Right cardiac atrium (tissue), 5 donors: ENCODE data around the gene CACNG3. TPM values are rescaled to one million over a fixed set of nuclear protein-coding genes. Genes with fewer than 3 reads are reported as not detected.
"Not testable (repeated sequence)": the region's sequence is repeated elsewhere in the genome, so short reads cannot be mapped to it uniquely, and the experiment has no call there.

ENCODE experiments used
- ATAC-seq, 2 donors: fragments of 200-7000 bp; cut with Tn5 transposase; one replicate each; pipeline versions ENCODE4 v1.8.0 to v1.9.1; 2020; ENCODE audit warnings: moderate library complexity in 2 of 2, mild to moderate bottlenecking in 1 of 2
- DNase-seq, 3 donors: peaks; one replicate each; pipeline ENCODE4 v3.0.0-alpha.2; 2020
- H3K27ac ChIP-seq: one replicate; pipeline ENCODE4 v1.5.1; 2013; ENCODE audit warnings: mild to moderate bottlenecking, low read length, control low read depth, moderate library complexity
- H3K27me3 ChIP-seq: one replicate; pipeline ENCODE4 v1.6.1; 2013; ENCODE audit not compliant: control insufficient read depth, insufficient read depth
- H3K4me1 ChIP-seq: one replicate; pipeline ENCODE4 v1.6.1; 2013; ENCODE audit warnings: low read length; ENCODE audit not compliant: control insufficient read depth, insufficient read depth
- H3K4me3 ChIP-seq: one replicate; pipeline ENCODE4 v1.5.1; 2013; ENCODE audit warnings: low read length, control low read depth
- H3K9me3 ChIP-seq: one replicate; pipeline ENCODE4 v1.6.1; 2013; ENCODE audit warnings: low read length; ENCODE audit not compliant: control insufficient read depth
- WGBS: extraction: QIAGEN DNeasy Blood & Tissue Kit; methylation state at CpG from one replicate; pipeline ENCODE4 v1.1.7; 2013; 5-methylcytosine and 5-hydroxymethylcytosine counted together
- intact Hi-C, 4 donors: fragments of 100-400 bp; cut with DNase I; formaldehyde crosslinking; loops; one replicate each; pipeline versions ENCODE4 v1.11.0 to v1.14.0; 2022 to 2023
- polyA plus RNA-seq: library from polyadenylated mRNA; stranded (reverse); fragments of 200-250 nt; gene quantifications from one replicate; pipeline ENCODE4 v1.2.3, GENCODE V29; 2013
- total RNA-seq, 4 donors: library from RNA; stranded (reverse); fragmentation: NEBNext Ultra II Directional; extraction: Animal tissue kit (Norgen Biotek cat#: 25700); gene quantifications; one replicate each; pipeline ENCODE4 v1.2.1, GENCODE V29; 2021
- donor health status: healthy with polysubstance abuse.
- donor health status: DM: no; HTN: yes; CAD: no.
- donor health status: DM: no; HTN: no; CAD: no.
- donor health status: DM: no; HTN: yes; CAD: no; lungs with severe emphysema.
- donor health status: DM: yes; HTN: yes; CAD: no.

Gene CACNG3
- total and polyA plus RNA-seq, 5 donors = not detected

DNA sequence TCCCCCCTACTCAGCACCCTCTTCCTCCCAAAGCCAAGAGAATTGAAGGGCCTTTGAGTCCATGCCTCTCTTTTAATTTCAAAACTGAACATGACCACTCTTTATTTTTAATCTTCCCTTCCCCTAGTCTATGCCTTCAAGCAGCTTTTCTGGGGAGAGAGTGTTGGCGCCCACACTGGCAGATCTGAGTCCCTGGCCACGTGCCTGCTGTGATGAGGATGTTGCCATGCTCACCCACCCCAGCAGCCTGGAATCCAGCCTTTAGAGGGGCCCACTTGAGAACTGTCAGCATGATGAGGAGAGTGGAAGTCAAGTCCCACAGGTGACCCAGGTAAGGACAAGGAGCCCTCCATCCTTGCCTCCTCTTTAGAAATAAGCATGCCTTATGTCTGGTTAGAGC is 20.3 kb upstream of the CACNG3 start:
- WGBS = 61% methylated on average over 2 of the region's 2 CpGs
- Histone ChIP-seq H3K27me3 (no peaks in the 10 kb centered on the region), H3K4me3 (no peak overlapping the region), H3K27ac (no peak overlapping the region), H3K4me1 (no peaks in the 10 kb centered on the region), H3K9me3 (peaks cover 2% of the 10 kb centered on the region)
- intact Hi-C loops = no loop called here
- DNase-seq = no peak
- no peak for ATAC-seq

GRCh38 chr16:24238846-24239245 is 17.3 kb upstream of the CACNG3 start:
- H3K4me1 ChIP-seq, intact Hi-C loops, H3K27me3 ChIP-seq, DNase-seq, H3K4me3 ChIP-seq, ATAC-seq, H3K27ac ChIP-seq, H3K9me3 ChIP-seq: not testable (repeated sequence)
- 64% methylated on average over 2 of the region's 2 CpGs for WGBS

DNA sequence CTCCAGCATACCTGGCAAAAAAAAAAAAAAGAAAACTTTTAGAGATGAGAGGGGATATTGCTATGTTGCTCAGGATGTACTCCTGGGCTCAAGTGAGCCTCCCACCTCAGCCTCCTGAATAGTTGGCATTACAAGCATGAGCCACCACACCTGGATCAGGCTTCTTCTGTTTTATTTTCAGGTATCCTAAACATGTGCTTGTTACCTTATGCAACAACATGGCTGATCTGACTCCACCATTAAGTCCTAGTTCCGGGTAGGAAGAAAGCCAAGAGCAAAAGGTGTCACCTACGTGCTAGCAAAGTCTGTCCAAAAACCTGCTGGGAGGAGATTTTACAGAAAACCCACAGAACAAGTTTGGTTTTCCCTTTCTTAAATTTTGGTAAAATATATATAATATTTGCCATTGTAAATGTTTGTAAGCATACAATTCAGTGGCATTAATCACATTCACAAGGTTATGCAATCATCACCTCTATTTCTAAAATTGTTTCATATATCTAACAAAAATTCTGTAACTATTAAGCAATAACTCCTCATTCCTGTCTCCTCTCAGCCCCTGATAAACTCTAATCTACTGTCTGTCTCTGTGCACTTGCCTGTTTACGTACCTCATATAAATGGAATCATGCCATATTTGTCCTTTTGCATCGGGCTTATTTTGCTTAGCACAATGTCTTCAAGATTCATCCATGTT is 9.1 kb upstream of the CACNG3 start:
- 78% methylated on average over 4 of the region's 4 CpGs for WGBS
- ATAC-seq (no peak), DNase-seq (no peak)
- Histone ChIP-seq H3K27ac (no peak overlapping the region), H3K4me3 (no peak overlapping the region), H3K4me1 (no peaks in the 10 kb centered on the region), H3K27me3 (no peaks in the 10 kb centered on the region), H3K9me3 (no peaks in the 10 kb centered on the region)
- intact Hi-C loops = no loop called here

- Histone ChIP-seq H3K9me3 (no peaks in the 10 kb centered on the region), H3K27me3 (no peaks in the 10 kb centered on the region), H3K27ac (no peak overlapping the region), H3K4me1 (no peaks in the 10 kb centered on the region), H3K4me3 (no peak overlapping the region)
- WGBS = 15% methylated on average over 7 of the region's 7 CpGs
- intact Hi-C loops = loop anchor here (5.0 to 10.0 kb wide), 5 partner anchors 118 to 208 kb away; no protein-coding TSS in a partner anchor
- ATAC-seq (peak in 1 of 2 donors; percentile 62), DNase-seq (peak in 1 of 3 donors; percentile 56)
Observed at GRCh38 chr16:24253192-24253591, 2.9 kb upstream of the CACNG3 start.

- Histone ChIP-seq H3K9me3 (no peaks in the 10 kb centered on the region), H3K27ac (no peak overlapping the region), H3K4me1 (no peaks in the 10 kb centered on the region), H3K4me3 (no peak overlapping the region), H3K27me3 (no peaks in the 10 kb centered on the region)
- 41% methylated on average over 5 of the region's 5 CpGs for WGBS
- ATAC-seq (no peak), DNase-seq (no peak)
- intact Hi-C loops = loop anchor here (5.0 to 10.0 kb wide), 5 partner anchors 123 to 244 kb away; no protein-coding TSS in a partner anchor
Observed at GRCh38 chr16:24257958-24258357, 1.8 kb downstream of the CACNG3 start.

GRCh38 chr16:24258791-24259190 is 2.7 kb downstream of the CACNG3 start:
- no peaks in the 10 kb centered on the region for H3K27me3 ChIP-seq
- H3K9me3 ChIP-seq = no peaks in the 10 kb centered on the region
- ATAC-seq = no peak
- H3K27ac ChIP-seq = no peak overlapping the region
- H3K4me3 ChIP-seq = no peak overlapping the region
- H3K4me1 ChIP-seq = no peaks in the 10 kb centered on the region
- DNase-seq = no peak
- WGBS = 80% methylated on average over 1 of the region's 1 CpG
- intact Hi-C loops = loop anchor here (5.0 to 10.0 kb wide), 5 partner anchors 124 to 244 kb away; no protein-coding TSS in a partner anchor

GRCh38 chr16:24262816-24263215 is 6.7 kb downstream of the CACNG3 start:
- intact Hi-C loops = no loop called here
- Histone ChIP-seq H3K27ac (no peak overlapping the region), H3K27me3 (no peaks in the 10 kb centered on the region), H3K4me3 (no peak overlapping the region), H3K9me3 (no peaks in the 10 kb centered on the region), H3K4me1 (no peaks in the 10 kb centered on the region)
- DNase-seq (no peak), ATAC-seq (no peak)

- peaks cover 1% of the 10 kb centered on the region for H3K4me1 ChIP-seq
- H3K9me3 ChIP-seq = no peaks in the 10 kb centered on the region
- H3K27ac ChIP-seq = no peak overlapping the region
- H3K4me3 ChIP-seq = no peak overlapping the region
- no peaks in the 10 kb centered on the region for H3K27me3 ChIP-seq
- DNase-seq = no peak
- no peak for ATAC-seq
- WGBS = 68% methylated on average over 7 of the region's 7 CpGs
- intact Hi-C loops = no loop called here
Observed at GRCh38 chr16:24270721-24271442, 14.7 kb downstream of the CACNG3 start.

DNA sequence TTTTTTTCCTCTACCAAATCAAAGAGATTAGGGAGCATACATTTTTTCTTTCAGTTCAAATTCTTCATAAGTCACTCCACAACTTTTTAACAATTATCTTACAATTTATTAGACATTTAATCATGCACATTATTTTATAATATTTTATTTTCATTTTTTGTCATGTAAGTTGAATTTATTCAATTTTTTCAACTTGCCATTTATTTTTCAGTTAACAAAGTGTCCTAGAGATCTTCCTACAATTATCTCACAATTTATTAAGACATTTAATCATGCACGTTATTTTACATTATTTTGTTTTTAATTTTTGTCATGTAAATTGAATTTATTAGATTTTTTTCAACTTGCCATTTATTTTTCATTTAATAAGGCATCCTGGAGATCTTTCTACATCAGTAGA is 16.2 kb downstream of the CACNG3 start:
- no peak overlapping the region for H3K4me3 ChIP-seq
- H3K9me3 ChIP-seq = no peaks in the 10 kb centered on the region
- ATAC-seq = no peak
- H3K27ac ChIP-seq = no peak overlapping the region
- intact Hi-C loops = no loop called here
- H3K27me3 ChIP-seq = no peaks in the 10 kb centered on the region
- 58% methylated on average over 1 of the region's 1 CpG for WGBS
- peaks cover 1% of the 10 kb centered on the region for H3K4me1 ChIP-seq
- no peak for DNase-seq

- no peak overlapping the region for H3K4me3 ChIP-seq
- DNase-seq = no peak
- no peaks in the 10 kb centered on the region for H3K9me3 ChIP-seq
- intact Hi-C loops = no loop called here
- H3K27ac ChIP-seq = no peak overlapping the region
- H3K27me3 ChIP-seq = no peaks in the 10 kb centered on the region
- ATAC-seq = no peak
- WGBS = 87% methylated on average over 8 of the region's 8 CpGs
- H3K4me1 ChIP-seq = peaks cover 1% of the 10 kb centered on the region
Observed at GRCh38 chr16:24273508-24274182, 17.5 kb downstream of the CACNG3 start.

DNA sequence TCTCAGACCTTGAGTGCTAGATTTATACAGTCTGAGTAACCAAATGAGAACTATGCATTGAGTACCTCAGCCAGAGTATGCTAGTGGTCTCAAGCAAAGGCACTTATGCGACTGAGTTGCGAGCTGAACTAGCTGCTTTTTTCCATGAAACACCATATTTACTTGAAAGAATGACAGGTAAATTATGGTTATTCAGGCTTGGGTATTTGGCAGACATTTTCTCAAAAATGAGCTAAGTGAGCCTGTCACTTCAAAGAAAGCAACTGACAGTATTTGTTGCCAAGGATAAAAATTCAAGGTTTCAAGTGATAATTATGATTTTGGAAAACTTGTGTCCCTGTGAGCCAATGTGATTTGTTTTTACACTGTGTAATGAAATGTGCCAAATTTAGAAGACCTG is 19.3 kb downstream of the CACNG3 start:
- 93% methylated on average over 2 of the region's 2 CpGs for WGBS
- no peak overlapping the region for H3K4me3 ChIP-seq
- peaks cover under 1% of the 10 kb centered on the region for H3K4me1 ChIP-seq
- H3K27ac ChIP-seq = no peak overlapping the region
- no peaks in the 10 kb centered on the region for H3K9me3 ChIP-seq
- no peak for DNase-seq
- no peak for ATAC-seq
- intact Hi-C loops = no loop called here
- H3K27me3 ChIP-seq = no peaks in the 10 kb centered on the region
